GM12878 (cell line): ENCODE measurements around the gene MYO3B.

Source experiments
- BMI1 ChIP-seq: fragments of 450-650 bp; IDR thresholded peaks from 2 replicates; pipeline ENCODE4 v1.6.1; 2016; ENCODE audit warnings: mild to moderate bottlenecking, moderate library complexity, borderline replicate concordance
- CBX3 ChIP-seq: fragments of 200-600 bp; sonication (generic); IDR thresholded peaks from 2 replicates; pipeline ENCODE4 v1.6.1; 2016; ENCODE audit warnings: low read depth, borderline replicate concordance
- CTCF ChIP-seq, 3 experiments: IDR thresholded peaks in 2 of 3; conservative IDR thresholded peaks in 1 of 3; 2 replicates each; pipeline ENCODE4 v1.5.1; 2011; ENCODE audit warnings: low read depth in 3 of 3, low read length in 3 of 3, mild to moderate bottlenecking in 3 of 3, control low read depth in 2 of 3, moderate library complexity in 2 of 3, inconsistent platforms in 1 of 3, mixed read lengths in 1 of 3; ENCODE audit not compliant: control insufficient read depth in 2 of 3, insufficient read depth in 1 of 3; ENCODE audit errors: extremely low read depth in 1 of 3
- KAT2A ChIP-seq: conservative IDR thresholded peaks from 2 replicates; pipeline ENCODE4 v1.6.1; 2011; ENCODE audit warnings: low read depth, low read length; ENCODE audit not compliant: control insufficient read depth
- NKRF ChIP-seq: fragments of 450-650 bp; conservative IDR thresholded peaks from 2 replicates; pipeline ENCODE4 v1.6.1; 2017; ENCODE audit warnings: mild to moderate bottlenecking, moderate library complexity
- STAT1 ChIP-seq: fragments of 450-650 bp; conservative IDR thresholded peaks from 2 replicates; pipeline ENCODE4 v1.6.1; 2014; ENCODE audit warnings: antibody characterized with exemption, mild to moderate bottlenecking
- TCF3 ChIP-seq: IDR thresholded peaks from 2 replicates; pipeline ENCODE4 v1.6.1; 2012; ENCODE audit warnings: low read depth, mild to moderate bottlenecking, low read length, borderline replicate concordance; ENCODE audit not compliant: insufficient read depth

GRCh38 chr2:170359466-170359865 lies 181.5 kb downstream of the MYO3B start:
- TF ChIP-seq BMI1 (no peak), CBX3 (no peak), NKRF (no peak), STAT1 (no peak), CTCF (IDR thresholded peaks at IDR 0.05 in 2 of 3, conservative IDR thresholded peaks at IDR 0.05 in 1 of 3; ENCODE audit: control insufficient read depth in 2 of 3, extremely low read depth in 1 of 3, insufficient read depth in 1 of 3, low read depth in 3 of 3, low read length in 3 of 3) (no peak), TCF3 (no peak), KAT2A (no peak)
